ENCODE results near the gene CPA1.

GRCh38 chr7:130351791-130352090 lies 28.6 kb upstream of the CPA1 start:
- TF ChIP-seq, protein P1, sequence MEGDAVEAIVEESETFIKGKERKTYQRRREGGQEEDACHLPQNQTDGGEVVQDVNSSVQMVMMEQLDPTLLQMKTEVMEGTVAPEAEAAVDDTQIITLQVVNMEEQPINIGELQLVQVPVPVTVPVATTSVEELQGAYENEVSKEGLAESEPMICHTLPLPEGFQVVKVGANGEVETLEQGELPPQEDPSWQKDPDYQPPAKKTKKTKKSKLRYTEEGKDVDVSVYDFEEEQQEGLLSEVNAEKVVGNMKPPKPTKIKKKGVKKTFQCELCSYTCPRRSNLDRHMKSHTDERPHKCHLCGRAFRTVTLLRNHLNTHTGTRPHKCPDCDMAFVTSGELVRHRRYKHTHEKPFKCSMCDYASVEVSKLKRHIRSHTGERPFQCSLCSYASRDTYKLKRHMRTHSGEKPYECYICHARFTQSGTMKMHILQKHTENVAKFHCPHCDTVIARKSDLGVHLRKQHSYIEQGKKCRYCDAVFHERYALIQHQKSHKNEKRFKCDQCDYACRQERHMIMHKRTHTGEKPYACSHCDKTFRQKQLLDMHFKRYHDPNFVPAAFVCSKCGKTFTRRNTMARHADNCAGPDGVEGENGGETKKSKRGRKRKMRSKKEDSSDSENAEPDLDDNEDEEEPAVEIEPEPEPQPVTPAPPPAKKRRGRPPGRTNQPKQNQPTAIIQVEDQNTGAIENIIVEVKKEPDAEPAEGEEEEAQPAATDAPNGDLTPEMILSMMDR (IDR thresholded peaks at IDR 0.05 in 4 of 5, conservative IDR thresholded peaks at IDR 0.05 in 1 of 5), result no peak
- TF ChIP-seq POLR2A (IDR thresholded peaks at IDR 0.05), result no peak

Data from gastrocnemius medialis (tissue), 4 donors.